DMS114 treated with DMSO at 0.1 percent for 48 hours (cell line): ENCODE measurements around the gene RAD51B.
"Not testable (repeated sequence)": the region's sequence is repeated elsewhere in the genome, so short reads cannot be mapped to it uniquely, and the experiment has no call there.

Source experiments
- DNase-seq: peaks from one replicate; lab custom pipeline; 2025; ENCODE audit not compliant: unreplicated experiment; lab: John Stamatoyannopoulos, UW

RAD51B gene

GRCh38 chr14:68687746-68688145, 868.2 kb downstream of the RAD51B start:
- no peak for DNase-seq

GRCh38 chr14:68688872-68689371, 869.3 kb downstream of the RAD51B start:
- no peak for DNase-seq

- no peak for DNase-seq
Observed at GRCh38 chr14:68689511-68689910, 869.9 kb downstream of the RAD51B start.

GRCh38 chr14:68690089-68690958, 870.7 kb downstream of the RAD51B start:
- DNase-seq, result no peak

GRCh38 chr14:68691031-68691791, 871.6 kb downstream of the RAD51B start:
- no peak for DNase-seq

GRCh38 chr14:68691792-68692118, 872.2 kb downstream of the RAD51B start:
- DNase-seq, result no peak

- DNase-seq, result no peak
Observed at GRCh38 chr14:68692216-68692615, 872.6 kb downstream of the RAD51B start.

GRCh38 chr14:68692916-68693771, 873.6 kb downstream of the RAD51B start:
- DNase-seq, result no peak

GRCh38 chr14:68693926-68694325, 874.3 kb downstream of the RAD51B start:
- no peak for DNase-seq

GRCh38 chr14:68694516-68695235, 875.1 kb downstream of the RAD51B start:
- no peak for DNase-seq

GRCh38 chr14:68695326-68695768, 875.8 kb downstream of the RAD51B start:
- DNase-seq, result no peak

GRCh38 chr14:68695856-68696255, 876.3 kb downstream of the RAD51B start:
- no peak for DNase-seq

- DNase-seq, result no peak
Observed at GRCh38 chr14:68696266-68696665, 876.7 kb downstream of the RAD51B start.

- DNase-seq, result no peak
Observed at GRCh38 chr14:68696721-68697495, 877.3 kb downstream of the RAD51B start.

GRCh38 chr14:68698773-68699172, 879.2 kb downstream of the RAD51B start:
- not testable (repeated sequence) for DNase-seq

GRCh38 chr14:68701001-68701741, 881.6 kb downstream of the RAD51B start:
- no peak for DNase-seq

GRCh38 chr14:68702135-68702534, 882.6 kb downstream of the RAD51B start:
- DNase-seq, result no peak

- no peak for DNase-seq
Observed at GRCh38 chr14:68702578-68702977, 883.0 kb downstream of the RAD51B start.

GRCh38 chr14:68703093-68703492, 883.5 kb downstream of the RAD51B start:
- DNase-seq, result no peak
